ENCODE measurements around the gene GAB4. TPM values are rescaled to one million over a fixed set of nuclear protein-coding genes. Genes with fewer than 3 reads are reported as not detected.

GAB4 gene
- not detected in 5 replicates for total RNA-seq (2022; extraction: Qiagen RNA extraction; ENCODE audit: low read depth)

GRCh38 chr22:17007852-17008731 is at the start of gene GAB4:
GAB4 (minus strand) TSS chr22:17008222; CDS start chr22:17008114, 108 bp downstream.

Other genes with a start within 250 kb of the GAB4 start
- gene XKR3, start 182.8 kb downstream of the GAB4 start, total RNA-seq (2022; extraction: Qiagen RNA extraction; ENCODE audit: low read depth) = not detected in 5 replicates
- 3.7 to 9.6 TPM (median 9.4 TPM) in 5 replicates for gene IL17RA, start 76.8 kb upstream of the GAB4 start, total RNA-seq (2022; extraction: Qiagen RNA extraction; ENCODE audit: low read depth)
- 0.05 to 0.21 TPM (median 0.12 TPM) in 5 replicates for gene TMEM121B, start 113.1 kb upstream of the GAB4 start, total RNA-seq (2022; extraction: Qiagen RNA extraction; ENCODE audit: low read depth)
- 22.9 to 46.2 TPM (median 42.8 TPM) in 5 replicates for gene HDHD5, start 151.1 kb upstream of the GAB4 start, total RNA-seq (2022; extraction: Qiagen RNA extraction; ENCODE audit: low read depth)
- gene ADA2, start 211.2 kb upstream of the GAB4 start, total RNA-seq (2022; extraction: Qiagen RNA extraction; ENCODE audit: low read depth) = not detected in 5 replicates

Data from A549 treated with ZK216348 at 1 μM for 4 hours (cell line).